Pancreas (tissue), 10 donors: ENCODE data around the gene DLGAP4. TPM values are rescaled to one million over a fixed set of nuclear protein-coding genes. Genes with fewer than 3 reads are reported as not detected.

Experiments
- ATAC-seq, 4 donors: fragments of 200-7000 bp; cut with Tn5 transposase; one replicate each; pipeline versions ENCODE4 v1.8.0 to v1.9.1; 2020; ENCODE audit warnings: mild to moderate bottlenecking in 4 of 4, moderate library complexity in 4 of 4
- DNase-seq, 6 donors: peaks; one replicate each; pipeline ENCODE4 v3.0.0-alpha.2; 2020
- FAIRE-seq: peaks from 2 replicates; lab custom pipeline; 2012; peaks lifted over from hg19 to GRCh38; lab: Jason Lieb, UNC
- H3K27ac ChIP-seq, 4 donors: fragments of 200-600 bp; sonication (generic); 1 replicate in 3 of 4; 2 replicates in 1 of 4; pipeline versions ENCODE4 v1.5.0 to v1.8.0; 2020
- H3K27me3 ChIP-seq, 4 donors: fragments of 200-600 bp; one replicate each; pipeline ENCODE4 v1.8.0; 2021
- H3K36me3 ChIP-seq, 3 donors: fragments of 200-600 bp; sonication (generic) in 1 of 3; one replicate each; pipeline versions ENCODE4 v1.5.0 to v1.8.0; 2020 to 2021
- H3K4me1 ChIP-seq, 3 donors: fragments of 200-600 bp; one replicate each; pipeline ENCODE4 v1.8.0; 2021
- H3K4me3 ChIP-seq, 4 donors: fragments of 200-600 bp; sonication (generic) in 2 of 4; one replicate each; pipeline versions ENCODE4 v1.5.0 to v1.8.0; 2020 to 2021
- H3K9me3 ChIP-seq, 4 donors: fragments of 200-600 bp; one replicate each; pipeline ENCODE4 v1.8.0; 2021
- CTCF ChIP-seq, 4 donors: fragments of 200-600 bp; sonication (generic) in 3 of 4; IDR thresholded peaks; one replicate each; pipeline versions ENCODE4 v1.5.0 to v1.8.0; 2021; ENCODE audit warnings: antibody characterized with exemption in 4 of 4
- WGBS, 2 donors: extraction: QIAGEN DNeasy Blood & Tissue Kit; methylation state at CpG; one replicate each; pipeline ENCODE4 v1.1.7; 2013; 5-methylcytosine and 5-hydroxymethylcytosine counted together
- intact Hi-C, 3 donors: fragments of 100-400 bp; cut with DNase I; formaldehyde crosslinking; loops; one replicate each; pipeline versions ENCODE4 v1.11.1 to v1.14.2; 2022
- polyA plus RNA-seq, 2 donors: library from polyadenylated mRNA; stranded (reverse); fragments of 200-250 nt; gene quantifications; one replicate each; pipeline ENCODE4 v1.2.3, GENCODE V29; 2013
- total RNA-seq, 6 donors: library from RNA; stranded (reverse); fragmentation: NEBNext Ultra II Directional in 4 of 6; extraction: Animal tissue kit (Norgen Biotek cat#: 25700) in 4 of 6; gene quantifications; one replicate each; pipeline versions ENCODE4 v1.2.1 to v1.2.4, GENCODE V29; 2021 to 2023
- donor health status: healthy with polysubstance abuse.
- donor health status: DM: no; HTN: no; CAD: no; lungs with moderate emphysema.
- donor health status: DM: no; HTN: no; CAD: no.
- donor health status: control.
- donor health status: control.
- donor health status: Bipolar disorder and iron deficiency.
- donor health status: DM: yes; HTN: yes; CAD: no.
- donor health status: DM: no; HTN: no; CAD: no.
- donor health status: DM: no; HTN: no; CAD: no.
- donor health status: DM: yes; HTN: yes; CAD: no.

The DLGAP4 gene
- total and polyA plus RNA-seq, 8 donors, result 28.6 to 49.5 (median 42.6) TPM

- DNase-seq (no peak), FAIRE-seq (no peak), ATAC-seq (no peak)
- Histone ChIP-seq H3K4me1 (no peaks in the 10 kb centered on the region), H3K36me3 (no peaks in the 10 kb centered on the region), H3K4me3 (no peak overlapping the region), H3K9me3 (no peaks in the 10 kb centered on the region), H3K27ac (no peak overlapping the region), H3K27me3 (no peaks in the 10 kb centered on the region)
- TF ChIP-seq CTCF (IDR thresholded peaks at IDR 0.05), result no peak
- intact Hi-C loops, result no loop called here
- 76 to 77% methylated on average over 8 of the region's 8 CpGs for WGBS, 2 donors
Observed at GRCh38 chr20:36396847-36397630, 90.9 kb downstream of the DLGAP4 start.

- ATAC-seq, result no peak
- FAIRE-seq, result no peak
- H3K4me3 ChIP-seq, result no peak overlapping the region
- no peak overlapping the region for H3K27ac ChIP-seq
- H3K36me3 ChIP-seq, result no peaks in the 10 kb centered on the region
- no peaks in the 10 kb centered on the region for H3K27me3 ChIP-seq
- 50 to 52% methylated on average over 3 of the region's 3 CpGs for WGBS, 2 donors
- no peaks in the 10 kb centered on the region for H3K4me1 ChIP-seq
- no peak for TF ChIP-seq CTCF (IDR thresholded peaks at IDR 0.05)
- H3K9me3 ChIP-seq, result no peaks in the 10 kb centered on the region
- intact Hi-C loops, result no loop called here
- DNase-seq, result no peak
Observed at GRCh38 chr20:36398515-36398914, 92.4 kb downstream of the DLGAP4 start.

- Histone ChIP-seq H3K4me1 (no peaks in the 10 kb centered on the region), H3K27ac (no peak overlapping the region), H3K4me3 (no peak overlapping the region), H3K36me3 (no peaks in the 10 kb centered on the region), H3K9me3 (no peaks in the 10 kb centered on the region), H3K27me3 (no peaks in the 10 kb centered on the region)
- WGBS, 2 donors, result 30 to 32% methylated on average over 6 of the region's 6 CpGs
- intact Hi-C loops, result no loop called here
- ATAC-seq (peak in 3 of 4 donors; percentile 32 to 53 (median 51)), FAIRE-seq (no peak), DNase-seq (peak in 1 of 6 donors; percentile 25)
- no peak for TF ChIP-seq CTCF (IDR thresholded peaks at IDR 0.05)
Observed at GRCh38 chr20:36399147-36399968, 93.2 kb downstream of the DLGAP4 start.

- intact Hi-C loops, result no loop called here
Observed at GRCh38 chr20:36399969-36400545, 93.9 kb downstream of the DLGAP4 start.

More at GRCh38 chr20:36399969-36400545, 93.9 kb downstream of the DLGAP4 start:
- Histone ChIP-seq H3K27ac (no peak overlapping the region), H3K4me3 (no peak overlapping the region), H3K4me1 (no peaks in the 10 kb centered on the region), H3K9me3 (no peaks in the 10 kb centered on the region), H3K27me3 (no peaks in the 10 kb centered on the region), H3K36me3 (no peaks in the 10 kb centered on the region)
- FAIRE-seq, result no peak
- no peak for ATAC-seq
- 65 to 68% methylated on average over 7 of the region's 7 CpGs for WGBS, 2 donors
- DNase-seq, result no peak
- no peak for TF ChIP-seq CTCF (IDR thresholded peaks at IDR 0.05)
